CD14-positive monocyte (primary cell): ENCODE measurements around the gene LTBP4. TPM values are rescaled to one million over a fixed set of nuclear protein-coding genes. Genes with fewer than 3 reads are reported as not detected.

Source experiments
- DNase-seq, 3 donors: peaks; one replicate each; pipeline ENCODE4 v3.0.0-alpha.2; 2011 to 2022
- H2AFZ ChIP-seq: 2 replicates; pipeline ENCODE4 v1.6.0; 2012; ENCODE audit warnings: mild to moderate bottlenecking, low read depth, low read length, inconsistent platforms; ENCODE audit not compliant: insufficient read depth, poor library complexity, severe bottlenecking
- H3K27ac ChIP-seq, 2 donors: 1 replicate in 1 of 2; 2 replicates in 1 of 2; pipeline ENCODE4 v1.5.1; 2012 to 2013; ENCODE audit warnings: low read length in 2 of 2, control low read depth in 1 of 2, inconsistent platforms in 1 of 2, low read depth in 1 of 2, mild to moderate bottlenecking in 1 of 2
- H3K27me3 ChIP-seq, 2 donors: one replicate each; pipeline versions ENCODE4 v1.6.0 to v1.6.1; 2011 to 2013; ENCODE audit warnings: low read length in 2 of 2; ENCODE audit not compliant: control insufficient read depth in 2 of 2, insufficient read depth in 2 of 2
- H3K36me3 ChIP-seq, 2 donors: replicated peaks in 1 of 2; 1 replicate in 1 of 2; 2 replicates in 1 of 2; pipeline versions ENCODE4 v1.5.1 to v1.6.1; 2012 to 2013; ENCODE audit warnings: low read length in 2 of 2, control low read depth in 1 of 2, inconsistent platforms in 1 of 2, mild to moderate bottlenecking in 1 of 2; ENCODE audit not compliant: insufficient read depth in 2 of 2, control insufficient read depth in 1 of 2
- H3K4me1 ChIP-seq, 2 donors: 1 replicate in 1 of 2; 2 replicates in 1 of 2; pipeline versions ENCODE4 v1.5.1 to v1.6.1; 2012 to 2013; ENCODE audit warnings: low read length in 2 of 2, control low read depth in 1 of 2, inconsistent platforms in 1 of 2, mild to moderate bottlenecking in 1 of 2, moderate library complexity in 1 of 2; ENCODE audit not compliant: insufficient read depth in 2 of 2, control insufficient read depth in 1 of 2
- H3K4me2 ChIP-seq: replicated peaks from 2 replicates; pipeline ENCODE3; 2012; ENCODE audit warnings: low read length, moderate library complexity, mild to moderate bottlenecking; ENCODE audit not compliant: poor library complexity, severe bottlenecking; ENCODE audit errors: extremely low read depth
- H3K4me3 ChIP-seq, 3 experiments: fragments of 200-600 bp in 1 of 3; sonication (generic) in 1 of 3; replicated peaks in 1 of 3; 1 replicate in 2 of 3; 2 replicates in 1 of 3; pipeline ENCODE4 v1.5.1; 2011 to 2013; ENCODE audit warnings: low read length in 3 of 3, mild to moderate bottlenecking in 3 of 3, control low read depth in 2 of 3, low read depth in 2 of 3, inconsistent platforms in 1 of 3, moderate library complexity in 1 of 3
- H3K79me2 ChIP-seq: 2 replicates; pipeline ENCODE4 v1.6.0; 2012; ENCODE audit warnings: mild to moderate bottlenecking, control low read depth, inconsistent platforms, low read length, moderate library complexity; ENCODE audit not compliant: insufficient read depth
- H3K9ac ChIP-seq: 2 replicates; pipeline ENCODE4 v1.6.0; 2017; ENCODE audit warnings: low read length, mild to moderate bottlenecking; ENCODE audit not compliant: insufficient read depth, poor library complexity, severe bottlenecking
- H3K9me3 ChIP-seq, 2 donors: replicated peaks in 1 of 2; 1 replicate in 1 of 2; 2 replicates in 1 of 2; pipeline versions ENCODE4 v1.5.1 to v1.6.1; 2012 to 2013; ENCODE audit warnings: low read length in 2 of 2, control low read depth in 1 of 2; ENCODE audit not compliant: control insufficient read depth in 1 of 2, insufficient read depth in 1 of 2
- H4K20me1 ChIP-seq: 2 replicates; pipeline ENCODE4 v1.6.0; 2012; ENCODE audit warnings: mild to moderate bottlenecking, low read length, control low read depth, moderate library complexity; ENCODE audit not compliant: insufficient read depth
- H3K27ac Mint-ChIP-seq, 7 donors: one replicate each; pipeline ENCODE4 v1.8.0; 2020; ENCODE audit warnings: mild to moderate bottlenecking in 7 of 7, mixed read lengths in 7 of 7, moderate library complexity in 6 of 7, inconsistent platforms in 2 of 7
- H3K27me3 Mint-ChIP-seq, 3 donors: one replicate each; pipeline ENCODE4 v1.8.0; 2021 to 2022; ENCODE audit warnings: low read depth in 3 of 3, mild to moderate bottlenecking in 3 of 3, mixed read lengths in 3 of 3, moderate library complexity in 3 of 3, inconsistent platforms in 1 of 3
- H3K36me3 Mint-ChIP-seq, 2 donors: one replicate each; pipeline ENCODE4 v1.8.0; 2020; ENCODE audit warnings: mixed read lengths in 2 of 2, inconsistent platforms in 1 of 2, mild to moderate bottlenecking in 1 of 2
- H3K4me1 Mint-ChIP-seq: one replicate; pipeline ENCODE4 v1.8.0; 2020; ENCODE audit warnings: mild to moderate bottlenecking, mixed read lengths
- H3K4me3 Mint-ChIP-seq, 2 donors: one replicate each; pipeline ENCODE4 v1.8.0; 2020; ENCODE audit warnings: mild to moderate bottlenecking in 2 of 2, mixed read lengths in 2 of 2, moderate library complexity in 1 of 2
- H3K9me3 Mint-ChIP-seq, 7 donors: one replicate each; pipeline ENCODE4 v1.8.0; 2020 to 2022; ENCODE audit warnings: mixed read lengths in 7 of 7, mild to moderate bottlenecking in 6 of 7, moderate library complexity in 6 of 7, inconsistent platforms in 2 of 7
- CTCF ChIP-seq: fragments of 200-600 bp; IDR thresholded peaks from one replicate; pipeline ENCODE4 v1.8.0; 2022; ENCODE audit warnings: antibody characterized with exemption, mild to moderate bottlenecking
- WGBS: methylation state at CpG from one replicate; pipeline ENCODE4 v1.1.5; 2013; ENCODE audit warnings: missing lambda C conversion rate; ENCODE audit not compliant: insufficient coverage; 5-methylcytosine and 5-hydroxymethylcytosine counted together
- intact Hi-C, 2 donors: fragments of 100-400 bp; cut with micrococcal nuclease; formaldehyde crosslinking; loops; one replicate each; pipeline versions ENCODE4 v1.15.0 to v1.15.1; 2023
- polyA plus RNA-seq, 3 donors: library from polyadenylated mRNA; depleted of rRNA in 1 of 3; unstranded in 2 of 3; stranded (reverse) in 1 of 3; fragments of 300-500 nt in 2 of 3; fragments of >200 nt in 1 of 3; fragmentation: Illumina TruSeq in 2 of 3; gene quantifications; 1 replicate in 2 of 3; 2 replicates in 1 of 3; pipeline ENCODE4 v1.2.3, GENCODE V29; 2012 to 2021

LTBP4 gene
- polyA plus RNA-seq, 3 donors: 3.8 to 38.7 (median 8.0) TPM

- peaks cover 70 to 93% (median 85%) of the 10 kb centered on the region in 3 donors for H3K27me3 Mint-ChIP-seq
- peaks cover 3 to 31% (median 19%) of the 10 kb centered on the region in 7 donors for H3K9me3 Mint-ChIP-seq
- peaks cover 55 to 72% of the 10 kb centered on the region in 2 donors for H3K4me1 ChIP-seq
- H3K27ac ChIP-seq: no peak overlapping the region
- H3K36me3 ChIP-seq: no peaks in the 10 kb centered on the region
- peak overlapping the region; percentile 72 to 91 for H3K4me3 Mint-ChIP-seq
- peaks cover 7 to 20% of the 10 kb centered on the region in 2 donors for H3K36me3 Mint-ChIP-seq
- H3K4me2 ChIP-seq: peak overlapping the region; percentile 78
- peak overlapping the region in 2 of 7 donors; percentile 54 to 57 for H3K27ac Mint-ChIP-seq
- WGBS: 20% methylated on average over 29 of the region's 29 CpGs
- peak overlapping the region in 2 of 3 experiments; percentile 24 to 73 for H3K4me3 ChIP-seq
- no peak for TF ChIP-seq CTCF
- peaks cover 8% of the 10 kb centered on the region for H4K20me1 ChIP-seq
- H2AFZ ChIP-seq: peak overlapping the region; percentile 76
- peaks cover 0 to 11% of the 10 kb centered on the region in 2 donors for H3K9me3 ChIP-seq
- H3K27me3 ChIP-seq: peaks cover 32 to 86% of the 10 kb centered on the region in 2 donors
- no peak for DNase-seq
- intact Hi-C loops: loop anchor here (5.0 to 10.0 kb wide), 3 partner anchors 37 to 300 kb away; no protein-coding TSS in a partner anchor
- H3K9ac ChIP-seq: no peak overlapping the region
- H3K79me2 ChIP-seq: no peaks in the 10 kb centered on the region
- peaks cover 66% of the 10 kb centered on the region for H3K4me1 Mint-ChIP-seq
Measured at GRCh38 chr19:40604647-40605215, 3.6 kb downstream of the LTBP4 start.

DNA sequence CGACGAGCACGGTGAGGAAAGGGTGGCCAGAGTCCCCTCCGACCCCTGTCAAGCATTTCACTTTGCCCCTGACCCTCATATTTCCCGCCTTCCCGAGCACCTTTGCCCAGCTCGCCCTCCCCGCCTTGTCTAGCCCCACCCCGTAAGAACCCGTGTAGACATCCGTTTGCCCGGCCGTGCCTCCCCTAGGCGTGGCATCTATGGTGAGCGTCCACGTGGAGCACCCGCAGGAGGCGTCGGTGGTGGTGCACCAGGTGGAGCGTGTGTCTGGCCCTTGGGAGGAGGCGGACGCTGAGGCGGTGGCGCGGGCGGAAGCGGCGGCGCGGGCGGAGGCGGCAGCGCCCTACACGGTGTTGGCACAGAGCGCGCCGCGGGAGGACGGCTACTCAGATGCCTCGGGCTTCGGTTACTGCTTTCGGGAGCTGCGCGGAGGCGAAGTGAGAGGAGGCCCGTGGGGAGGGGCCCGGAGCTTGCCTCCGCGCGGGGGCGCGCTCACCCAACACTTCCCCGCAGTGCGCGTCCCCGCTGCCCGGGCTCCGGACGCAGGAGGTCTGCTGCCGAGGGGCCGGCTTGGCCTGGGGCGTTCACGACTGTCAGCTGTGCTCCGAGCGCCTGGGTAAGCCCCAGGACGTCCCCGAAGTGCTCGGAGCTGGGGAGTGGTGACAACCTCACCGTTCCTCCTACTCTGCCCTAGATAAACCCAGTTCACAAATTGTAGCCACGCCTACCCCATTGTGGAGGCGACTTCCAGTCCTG is 4.2 kb downstream of the LTBP4 start:
- DNase-seq: peak in 2 of 3 donors; percentile 57 to 59
- Histone ChIP-seq H4K20me1 (peaks cover 8% of the 10 kb centered on the region), H3K79me2 (no peaks in the 10 kb centered on the region), H3K4me3 (peak overlapping the region; percentile 11 to 73 (median 24)), H3K9me3 (peaks cover 0 to 5% of the 10 kb centered on the region in 2 donors), H3K27me3 (peaks cover 26 to 79% of the 10 kb centered on the region in 2 donors), H3K27ac (no peak overlapping the region), H3K4me2 (peak overlapping the region; percentile 78), H3K36me3 (no peaks in the 10 kb centered on the region), H2AFZ (peak overlapping the region; percentile 76), H3K4me1 (peaks cover 55 to 72% of the 10 kb centered on the region in 2 donors), H3K9ac (peak overlapping the region; percentile 32)
- Mint-ChIP-seq H3K36me3 (peaks cover 4 to 20% of the 10 kb centered on the region in 2 donors), H3K4me1 (peaks cover 70% of the 10 kb centered on the region), H3K27ac (peak overlapping the region in 4 of 7 donors; percentile 54 to 68 (median 61)), H3K4me3 (peak overlapping the region; percentile 72 to 91), H3K9me3 (peaks cover 3 to 26% (median 18%) of the 10 kb centered on the region in 7 donors), H3K27me3 (peaks cover 67 to 86% (median 78%) of the 10 kb centered on the region in 3 donors)
- WGBS: under 1% methylated on average over 69 of the region's 71 CpGs
- peak; percentile 19 for TF ChIP-seq CTCF
- intact Hi-C loops: loop anchor here in 1 of 2 donors (10.0 kb wide), 1 partner anchor 301 kb away; no protein-coding TSS in a partner anchor
